Epithelial cell of esophagus (primary cell): ENCODE results near the gene TEX35.

ENCODE experiments used
- DNase-seq: peaks from one replicate; pipeline ENCODE4 v3.0.0; 2010; ENCODE audit warnings: low read depth
- H3K4me3 ChIP-seq: 2 replicates; pipeline ENCODE4 v1.5.1; 2011; ENCODE audit warnings: mild to moderate bottlenecking, low read length, control low read depth
- TF ChIP-seq, protein P1 (sequence below): IDR thresholded peaks from 2 replicates; pipeline ENCODE4 v1.5.1; 2011; ENCODE audit warnings: low read depth, mild to moderate bottlenecking, low read length, control low read depth, inconsistent platforms; ENCODE audit not compliant: insufficient read depth; ENCODE audit errors: missing control alignments

TEX35 gene

DNA sequence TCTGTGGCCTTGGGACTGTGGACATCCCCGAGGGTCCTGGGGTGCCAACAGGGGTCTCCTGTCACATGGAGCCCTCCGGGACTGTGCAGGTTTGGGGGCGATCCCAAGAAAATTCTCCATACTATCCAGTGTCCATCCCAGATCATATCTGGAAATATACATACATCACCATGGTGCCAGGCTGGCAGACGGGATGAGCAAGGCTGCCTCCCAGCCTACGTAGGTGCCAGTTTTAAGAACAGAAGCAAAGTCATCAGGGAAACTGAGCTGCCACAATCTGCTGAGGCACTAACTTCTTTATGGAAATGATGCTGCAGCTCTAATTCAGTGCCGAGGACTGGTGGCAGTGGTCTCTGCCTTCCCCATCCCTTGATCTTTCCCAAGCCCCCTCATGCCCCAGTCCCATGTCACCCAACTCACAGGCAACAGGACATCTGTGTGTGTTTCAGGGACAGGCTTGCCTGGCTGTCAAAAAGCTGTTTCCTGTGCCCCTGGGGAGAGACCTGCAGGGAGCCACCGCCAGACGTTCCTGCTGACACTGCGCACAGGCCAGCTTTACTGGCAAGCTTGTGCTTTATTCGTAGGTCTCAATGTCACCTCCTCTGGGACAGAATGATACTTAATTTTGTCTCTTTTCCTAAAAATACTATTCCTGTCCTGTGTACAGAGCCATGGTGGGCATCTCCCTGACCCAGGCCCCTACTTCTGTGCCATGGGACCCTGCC is 15.5 kb downstream of the TEX35 start:
- H3K4me3 ChIP-seq = no peak overlapping the region
- TF ChIP-seq, protein P1, sequence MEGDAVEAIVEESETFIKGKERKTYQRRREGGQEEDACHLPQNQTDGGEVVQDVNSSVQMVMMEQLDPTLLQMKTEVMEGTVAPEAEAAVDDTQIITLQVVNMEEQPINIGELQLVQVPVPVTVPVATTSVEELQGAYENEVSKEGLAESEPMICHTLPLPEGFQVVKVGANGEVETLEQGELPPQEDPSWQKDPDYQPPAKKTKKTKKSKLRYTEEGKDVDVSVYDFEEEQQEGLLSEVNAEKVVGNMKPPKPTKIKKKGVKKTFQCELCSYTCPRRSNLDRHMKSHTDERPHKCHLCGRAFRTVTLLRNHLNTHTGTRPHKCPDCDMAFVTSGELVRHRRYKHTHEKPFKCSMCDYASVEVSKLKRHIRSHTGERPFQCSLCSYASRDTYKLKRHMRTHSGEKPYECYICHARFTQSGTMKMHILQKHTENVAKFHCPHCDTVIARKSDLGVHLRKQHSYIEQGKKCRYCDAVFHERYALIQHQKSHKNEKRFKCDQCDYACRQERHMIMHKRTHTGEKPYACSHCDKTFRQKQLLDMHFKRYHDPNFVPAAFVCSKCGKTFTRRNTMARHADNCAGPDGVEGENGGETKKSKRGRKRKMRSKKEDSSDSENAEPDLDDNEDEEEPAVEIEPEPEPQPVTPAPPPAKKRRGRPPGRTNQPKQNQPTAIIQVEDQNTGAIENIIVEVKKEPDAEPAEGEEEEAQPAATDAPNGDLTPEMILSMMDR = no peak
- DNase-seq = no peak

- TF ChIP-seq, protein P1 = no peak
- H3K4me3 ChIP-seq = no peak overlapping the region
- no peak for DNase-seq
Observed at GRCh38 chr1:178528953-178529335, 16.0 kb downstream of the TEX35 start.

DNA sequence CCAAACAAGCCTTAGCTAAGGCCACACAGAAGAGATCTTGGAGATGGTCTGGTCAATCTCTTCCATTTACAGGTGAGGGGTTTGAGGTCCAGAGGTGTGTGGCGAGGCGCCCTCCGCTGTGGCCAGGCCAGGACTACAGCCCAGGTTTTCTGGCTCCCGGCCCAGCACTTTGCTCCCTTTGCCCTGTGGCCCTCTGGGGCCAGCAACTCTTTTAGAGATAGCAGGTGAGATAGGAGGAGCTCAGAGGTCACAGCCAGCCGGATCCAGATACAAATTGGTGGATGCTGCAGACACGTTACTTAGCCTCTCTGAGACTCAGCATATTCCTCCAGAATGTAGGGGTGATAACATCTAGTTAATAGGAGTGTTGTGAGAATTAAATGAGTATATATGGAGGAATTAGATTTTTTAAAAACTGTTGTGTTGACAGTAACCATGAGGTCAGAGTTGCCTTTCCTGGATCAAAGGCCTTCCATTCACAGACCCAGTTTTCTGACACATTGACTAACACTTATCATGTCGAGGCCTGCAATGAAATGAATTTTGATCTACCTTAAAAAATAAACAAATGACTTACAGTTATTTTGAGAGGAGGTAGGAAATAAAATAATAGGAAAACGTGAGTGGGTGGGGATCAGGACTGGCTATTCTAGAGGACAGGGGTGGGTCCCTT is 16.6 kb downstream of the TEX35 start:
- no peak overlapping the region for H3K4me3 ChIP-seq
- TF ChIP-seq, protein P1 = no peak
- DNase-seq = peak; percentile 79

DNA sequence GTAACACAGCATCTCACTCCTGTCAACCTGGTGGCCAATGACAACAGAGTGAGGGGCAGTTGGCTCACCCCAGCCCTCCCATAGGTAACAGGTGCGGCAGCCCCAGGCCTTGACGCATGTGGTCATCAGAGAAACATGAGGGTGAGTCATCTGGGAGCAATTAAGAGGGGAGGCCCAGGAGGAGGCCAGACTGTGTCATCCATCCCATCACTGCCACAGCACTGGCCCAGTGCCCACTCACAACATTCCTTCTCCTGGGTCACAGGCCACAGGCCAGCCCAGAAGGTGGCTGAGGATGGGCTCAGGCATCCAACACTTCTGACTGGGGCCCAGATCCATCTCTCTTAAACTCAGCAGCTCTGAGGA is 17.1 kb downstream of the TEX35 start:
- peak; percentile 91 for DNase-seq
- no peak overlapping the region for H3K4me3 ChIP-seq
- TF ChIP-seq, protein P1 = no peak

GRCh38 chr1:178530502-178530901 is 17.6 kb downstream of the TEX35 start:
- H3K4me3 ChIP-seq = no peak overlapping the region
- peak; percentile 17 for DNase-seq

GRCh38 chr1:178531887-178532286 is 19.0 kb downstream of the TEX35 start:
- peak; percentile 10 for DNase-seq
- no peak overlapping the region for H3K4me3 ChIP-seq
- TF ChIP-seq, protein P1 = no peak

More at GRCh38 chr1:178530502-178530901, 17.6 kb downstream of the TEX35 start:
- TF ChIP-seq, protein P1 = no peak
